Fibroblast of upper back skin (primary cell): ENCODE results near the gene AGAP1.

Experiments
- DNase-seq: peaks from one replicate; pipeline ENCODE4 v3.0.0-alpha.2; 2013

The AGAP1 gene

GRCh38 chr2:235694721-235695601, 201.1 kb downstream of the AGAP1 start:
- no peak for DNase-seq

GRCh38 chr2:235695602-235695895, 201.7 kb downstream of the AGAP1 start:
- no peak for DNase-seq

- no peak for DNase-seq
These were observed 203.2 kb downstream of the AGAP1 start for GRCh38 chr2:235697041-235697440.

DNA sequence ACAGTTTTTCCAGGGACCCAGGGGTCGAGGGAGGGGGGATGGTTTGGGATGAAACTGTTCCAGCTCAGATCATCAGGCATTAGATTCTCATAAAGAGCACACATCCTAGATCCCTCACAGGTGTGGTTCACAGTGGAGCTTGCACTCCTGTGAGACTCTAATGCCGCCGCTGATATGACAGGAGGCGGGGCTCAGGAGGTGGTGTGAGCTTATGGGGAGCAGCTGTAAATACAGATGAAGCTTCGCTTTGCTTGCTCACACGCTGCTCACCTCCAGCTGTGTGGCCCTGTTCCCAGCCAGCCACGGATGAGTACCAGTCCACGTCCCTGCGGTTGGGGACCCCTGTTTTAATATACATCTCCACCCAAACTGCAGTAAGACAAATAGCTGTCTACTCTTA, 204.2 kb downstream of the AGAP1 start:
- peak; percentile 28 for DNase-seq

- DNase-seq: no peak
These were observed 204.6 kb downstream of the AGAP1 start for GRCh38 chr2:235698491-235698890.

DNA sequence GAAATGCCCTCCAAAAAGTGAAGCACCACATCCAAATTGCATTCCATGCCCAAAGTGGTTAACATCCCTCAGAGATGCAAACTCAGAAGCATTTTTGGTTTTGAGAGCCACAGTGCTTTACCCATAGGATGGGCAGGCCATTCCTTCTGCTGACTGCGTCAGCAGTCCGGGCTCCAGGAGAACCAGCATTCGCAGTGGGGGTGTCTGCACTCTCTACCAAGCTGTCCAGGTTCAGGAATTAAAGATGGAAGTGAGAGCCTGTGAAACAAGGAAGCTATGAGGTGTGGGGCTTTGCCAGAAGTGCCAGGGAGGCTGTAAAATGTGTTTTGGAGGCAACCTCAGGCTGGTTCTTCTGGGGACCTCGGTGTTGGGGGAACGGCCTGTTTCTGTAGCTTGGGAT, 205.7 kb downstream of the AGAP1 start:
- no peak for DNase-seq

GRCh38 chr2:235701206-235701981, 207.6 kb downstream of the AGAP1 start:
- DNase-seq: no peak

DNA sequence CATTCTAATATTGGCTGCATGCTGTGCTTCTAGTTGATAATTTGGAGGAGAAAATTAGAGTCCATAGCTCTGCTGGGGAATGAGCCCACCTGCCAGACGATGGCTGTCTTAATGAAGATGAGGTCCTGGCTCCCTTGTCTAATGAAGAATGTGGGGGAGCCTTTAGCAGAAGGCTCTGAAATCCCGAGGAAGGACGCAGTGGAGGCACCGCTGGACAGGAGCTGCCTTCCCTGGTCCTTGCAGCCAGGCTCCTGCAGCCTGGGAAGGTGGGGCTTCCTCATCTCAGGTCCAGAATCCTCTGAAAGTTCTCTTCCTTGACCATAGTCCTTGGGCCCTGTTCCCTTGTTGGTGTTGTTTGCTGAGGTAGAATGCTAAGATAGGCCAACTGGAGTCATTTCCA, 208.3 kb downstream of the AGAP1 start:
- no peak for DNase-seq

- no peak for DNase-seq
These were observed 210.0 kb downstream of the AGAP1 start for GRCh38 chr2:235703711-235704295.

- no peak for DNase-seq
These were observed 211.5 kb downstream of the AGAP1 start for GRCh38 chr2:235705296-235705695.

DNA sequence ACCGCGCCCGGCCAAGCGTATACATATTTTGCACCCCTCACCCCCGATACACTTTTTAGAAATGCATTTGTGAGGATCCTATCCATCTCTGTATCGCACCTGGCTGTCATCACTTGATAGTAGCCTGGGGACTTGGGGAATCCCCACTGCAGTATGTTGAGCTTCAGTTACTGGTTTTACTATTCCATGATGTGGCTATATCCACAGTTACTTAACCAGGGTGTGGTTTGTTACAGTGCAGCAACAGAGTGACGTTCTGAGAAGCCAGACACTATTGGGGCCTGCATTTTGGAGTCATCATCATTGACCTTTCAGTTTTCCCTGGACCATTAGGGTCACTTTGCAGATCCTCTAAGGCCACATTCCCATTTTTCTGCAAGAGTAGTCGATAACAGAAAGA, 212.7 kb downstream of the AGAP1 start:
- no peak for DNase-seq

DNA sequence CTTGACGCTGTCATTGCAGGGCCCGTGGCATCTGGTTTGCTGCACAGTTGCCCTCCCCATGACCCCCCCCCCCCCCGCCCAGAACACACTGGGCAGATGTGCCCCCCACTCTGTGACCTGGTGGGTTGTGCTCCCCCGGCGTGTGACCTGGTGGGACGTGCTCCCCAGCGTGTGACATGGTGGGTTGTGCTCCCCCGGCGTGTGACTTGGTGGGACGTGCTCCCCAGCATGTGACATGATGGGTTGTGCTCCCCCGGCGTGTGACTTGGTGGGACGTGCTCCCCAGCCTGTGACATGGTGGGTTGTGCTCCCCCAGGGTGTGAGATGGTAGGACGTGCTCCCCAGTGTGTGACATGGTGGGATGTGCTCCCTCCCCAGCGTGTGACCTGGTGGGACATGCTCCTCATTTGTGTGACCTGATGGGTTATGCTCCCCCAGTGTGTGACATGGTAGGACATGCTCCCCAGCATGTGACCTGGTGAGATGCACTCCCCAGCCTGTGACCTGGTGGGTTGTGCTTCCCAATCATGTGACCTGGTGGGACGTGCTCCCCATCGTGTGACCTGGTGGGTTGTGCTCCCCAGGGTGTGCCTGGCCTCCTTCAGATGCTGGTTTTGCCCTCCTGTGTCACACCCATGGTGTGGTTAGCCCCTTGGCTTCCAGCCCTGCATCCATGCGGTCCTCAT, 213.7 kb downstream of the AGAP1 start:
- DNase-seq: no peak

GRCh38 chr2:235709124-235709813, 215.4 kb downstream of the AGAP1 start:
- peak; percentile 25 for DNase-seq

DNA sequence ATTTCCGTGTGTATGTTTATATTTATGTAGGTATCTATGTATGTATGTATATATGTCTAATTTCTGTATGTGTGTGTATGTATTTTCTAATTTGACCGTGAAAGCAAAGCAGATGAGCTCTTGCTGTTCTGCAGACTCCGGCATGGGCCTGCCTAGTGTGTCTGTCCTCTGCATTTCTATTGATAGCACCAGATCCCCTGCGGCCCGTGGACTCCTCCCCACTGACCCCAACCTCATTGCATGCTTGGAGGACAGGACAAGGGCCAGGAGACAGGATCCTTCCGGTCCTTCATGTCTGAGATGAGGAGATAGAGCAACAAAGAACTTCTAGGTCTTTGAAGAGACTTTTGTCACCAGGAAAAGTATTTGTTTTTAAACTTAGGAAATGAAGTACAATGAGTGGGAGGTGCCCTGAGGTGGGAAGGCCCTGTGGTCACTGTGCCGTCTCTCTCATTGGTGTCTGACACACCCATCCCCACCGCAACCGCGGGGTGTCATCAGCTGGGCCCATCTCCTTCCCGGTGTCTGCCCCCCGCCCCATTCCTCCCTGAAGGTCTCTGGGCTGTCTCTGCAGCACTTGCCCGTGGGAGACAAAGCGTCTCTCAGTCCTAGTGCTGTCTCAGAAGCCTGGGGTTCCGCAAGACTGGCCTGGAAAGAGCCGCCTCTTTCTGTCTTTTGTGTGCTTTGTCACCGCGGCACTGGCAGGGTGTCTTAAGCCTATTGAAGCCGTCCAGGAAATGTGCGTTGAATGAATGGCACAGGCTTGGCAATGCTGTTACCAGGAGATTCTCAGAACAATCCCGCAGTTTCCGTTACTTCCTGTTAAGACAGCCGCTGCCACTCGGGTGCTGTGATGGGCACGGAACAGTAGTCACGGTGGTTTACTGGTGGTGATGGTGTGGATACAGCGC, 216.4 kb downstream of the AGAP1 start:
- DNase-seq: no peak

GRCh38 chr2:235710933-235711332, 217.1 kb downstream of the AGAP1 start:
- DNase-seq: no peak

DNA sequence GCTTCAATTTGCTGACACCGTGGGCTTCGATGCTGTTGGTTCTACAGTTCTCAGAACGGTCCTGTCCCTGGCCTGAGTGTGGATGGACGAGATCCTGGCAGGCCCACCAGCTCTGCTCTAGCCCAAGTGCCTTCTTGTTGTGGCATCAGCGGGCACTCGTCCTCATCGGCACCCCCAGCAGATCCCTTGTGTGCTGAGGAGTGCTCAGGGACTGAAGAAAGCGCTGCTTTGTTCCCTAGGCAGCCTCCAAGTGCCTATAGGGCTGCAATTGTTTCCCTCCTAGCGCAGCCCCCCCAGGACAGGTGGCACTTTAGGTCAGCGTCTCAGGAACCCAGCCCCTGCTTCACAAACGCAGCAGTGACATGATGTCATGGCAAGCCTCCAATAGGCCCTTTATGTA, 217.7 kb downstream of the AGAP1 start:
- no peak for DNase-seq

DNA sequence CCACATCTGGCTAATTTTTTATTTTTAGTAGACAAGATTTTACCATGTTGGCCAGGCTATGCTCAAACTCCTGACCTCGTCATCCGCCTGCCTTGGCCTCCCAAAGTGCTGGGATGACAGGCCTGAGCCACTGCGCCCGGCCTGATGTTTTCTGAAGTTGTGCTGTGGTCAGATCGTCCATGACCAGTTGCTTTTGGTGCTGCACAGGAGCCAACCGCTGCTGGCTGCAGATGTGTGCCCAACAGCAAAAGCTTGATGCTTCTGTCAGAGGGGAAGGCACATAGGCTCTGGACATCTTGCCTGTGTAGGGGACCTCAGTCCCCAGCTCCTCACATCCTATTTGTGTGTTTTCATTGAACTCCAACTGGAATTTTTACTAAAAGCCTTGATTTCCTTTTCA, 218.3 kb downstream of the AGAP1 start:
- DNase-seq: no peak

DNA sequence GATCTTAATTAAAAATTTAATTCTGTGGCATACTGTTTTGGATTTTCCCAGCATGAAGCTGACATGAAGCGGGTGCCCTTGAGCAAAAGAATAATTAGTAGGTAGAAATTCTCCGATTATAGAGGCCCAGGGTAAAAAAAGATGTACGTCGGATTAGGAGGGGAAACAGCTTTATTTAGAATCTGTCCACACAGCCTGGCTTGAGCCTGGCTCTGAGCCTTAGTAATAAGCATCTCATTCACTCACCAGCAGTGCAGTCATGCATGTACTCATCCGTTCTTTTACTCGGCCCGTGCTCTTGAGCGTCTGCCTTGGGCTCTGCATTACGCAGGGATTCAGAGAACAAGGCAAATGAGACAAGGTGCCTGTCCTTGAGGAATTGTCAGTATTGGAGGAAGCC, 219.3 kb downstream of the AGAP1 start:
- DNase-seq: no peak

DNA sequence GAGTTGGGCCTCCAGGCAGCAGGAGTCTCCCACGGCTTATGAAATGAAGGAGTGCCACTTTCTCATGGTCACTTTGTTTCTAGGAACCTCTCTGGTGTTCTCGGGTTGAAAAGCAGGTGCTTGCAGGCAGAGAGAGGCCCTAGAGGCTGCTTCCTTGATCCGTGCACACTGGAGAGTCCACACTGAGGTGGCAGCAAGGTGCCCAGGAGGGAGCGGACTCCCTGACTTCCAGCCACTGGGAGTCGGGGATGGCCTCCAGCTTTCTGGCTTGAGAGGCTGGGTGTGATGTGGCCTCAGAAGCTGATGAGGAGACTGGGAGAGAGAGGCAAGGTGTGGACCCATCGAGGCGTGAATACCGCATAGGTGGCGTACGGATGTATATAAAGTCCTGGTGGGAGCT, 221.8 kb downstream of the AGAP1 start:
- no peak for DNase-seq

- no peak for DNase-seq
These were observed 223.1 kb downstream of the AGAP1 start for GRCh38 chr2:235716875-235717496.
